ENCODE data around the gene ESYT3.

ESYT3 gene

DNA sequence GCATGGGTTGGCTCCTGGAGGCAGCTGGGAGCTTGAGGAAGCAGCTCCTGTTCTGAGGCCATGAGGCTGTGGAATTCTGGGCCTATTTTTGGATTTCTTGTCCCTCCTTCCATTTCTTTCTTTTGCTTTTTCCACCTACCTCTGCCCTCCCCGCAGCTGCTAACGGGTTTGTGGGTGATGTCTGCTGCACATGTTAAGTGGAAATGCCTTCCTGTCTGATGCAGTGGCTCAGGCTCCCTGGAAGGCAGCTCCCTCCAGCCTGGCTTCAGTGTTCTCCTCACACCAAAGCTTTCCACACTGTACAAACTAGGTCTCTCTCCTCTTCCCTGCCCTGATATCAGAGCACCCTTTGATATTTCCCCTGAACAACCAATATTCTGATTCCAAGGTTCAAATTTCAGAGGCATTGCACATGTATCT, 33.8 kb upstream of the ESYT3 start:
- H3K27ac ChIP-seq (replicated peaks) = no peak overlapping the region
- H3K27me3 ChIP-seq (ENCODE audit: insufficient read depth, poor library complexity, severe bottlenecking) = no peaks in the 10 kb centered on the region
- DNase-seq (ENCODE audit: low read depth in 1 of 2, low spot score in 1 of 2) = no peak
- TF ChIP-seq SPI1 (IDR thresholded peaks at IDR 0.05; ENCODE audit: borderline replicate concordance, low read depth) = no peak
- TF ChIP-seq GABPA (IDR thresholded peaks at IDR 0.05; ENCODE audit: low read depth) = no peak
- TF ChIP-seq, protein P1, sequence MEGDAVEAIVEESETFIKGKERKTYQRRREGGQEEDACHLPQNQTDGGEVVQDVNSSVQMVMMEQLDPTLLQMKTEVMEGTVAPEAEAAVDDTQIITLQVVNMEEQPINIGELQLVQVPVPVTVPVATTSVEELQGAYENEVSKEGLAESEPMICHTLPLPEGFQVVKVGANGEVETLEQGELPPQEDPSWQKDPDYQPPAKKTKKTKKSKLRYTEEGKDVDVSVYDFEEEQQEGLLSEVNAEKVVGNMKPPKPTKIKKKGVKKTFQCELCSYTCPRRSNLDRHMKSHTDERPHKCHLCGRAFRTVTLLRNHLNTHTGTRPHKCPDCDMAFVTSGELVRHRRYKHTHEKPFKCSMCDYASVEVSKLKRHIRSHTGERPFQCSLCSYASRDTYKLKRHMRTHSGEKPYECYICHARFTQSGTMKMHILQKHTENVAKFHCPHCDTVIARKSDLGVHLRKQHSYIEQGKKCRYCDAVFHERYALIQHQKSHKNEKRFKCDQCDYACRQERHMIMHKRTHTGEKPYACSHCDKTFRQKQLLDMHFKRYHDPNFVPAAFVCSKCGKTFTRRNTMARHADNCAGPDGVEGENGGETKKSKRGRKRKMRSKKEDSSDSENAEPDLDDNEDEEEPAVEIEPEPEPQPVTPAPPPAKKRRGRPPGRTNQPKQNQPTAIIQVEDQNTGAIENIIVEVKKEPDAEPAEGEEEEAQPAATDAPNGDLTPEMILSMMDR (IDR thresholded peaks at IDR 0.05; ENCODE audit: insufficient read depth, low read length) = no peak
- no peak for TF ChIP-seq POLR2AphosphoS5 (IDR thresholded peaks at IDR 0.05; ENCODE audit: low read depth)
- TF ChIP-seq, protein P2, sequence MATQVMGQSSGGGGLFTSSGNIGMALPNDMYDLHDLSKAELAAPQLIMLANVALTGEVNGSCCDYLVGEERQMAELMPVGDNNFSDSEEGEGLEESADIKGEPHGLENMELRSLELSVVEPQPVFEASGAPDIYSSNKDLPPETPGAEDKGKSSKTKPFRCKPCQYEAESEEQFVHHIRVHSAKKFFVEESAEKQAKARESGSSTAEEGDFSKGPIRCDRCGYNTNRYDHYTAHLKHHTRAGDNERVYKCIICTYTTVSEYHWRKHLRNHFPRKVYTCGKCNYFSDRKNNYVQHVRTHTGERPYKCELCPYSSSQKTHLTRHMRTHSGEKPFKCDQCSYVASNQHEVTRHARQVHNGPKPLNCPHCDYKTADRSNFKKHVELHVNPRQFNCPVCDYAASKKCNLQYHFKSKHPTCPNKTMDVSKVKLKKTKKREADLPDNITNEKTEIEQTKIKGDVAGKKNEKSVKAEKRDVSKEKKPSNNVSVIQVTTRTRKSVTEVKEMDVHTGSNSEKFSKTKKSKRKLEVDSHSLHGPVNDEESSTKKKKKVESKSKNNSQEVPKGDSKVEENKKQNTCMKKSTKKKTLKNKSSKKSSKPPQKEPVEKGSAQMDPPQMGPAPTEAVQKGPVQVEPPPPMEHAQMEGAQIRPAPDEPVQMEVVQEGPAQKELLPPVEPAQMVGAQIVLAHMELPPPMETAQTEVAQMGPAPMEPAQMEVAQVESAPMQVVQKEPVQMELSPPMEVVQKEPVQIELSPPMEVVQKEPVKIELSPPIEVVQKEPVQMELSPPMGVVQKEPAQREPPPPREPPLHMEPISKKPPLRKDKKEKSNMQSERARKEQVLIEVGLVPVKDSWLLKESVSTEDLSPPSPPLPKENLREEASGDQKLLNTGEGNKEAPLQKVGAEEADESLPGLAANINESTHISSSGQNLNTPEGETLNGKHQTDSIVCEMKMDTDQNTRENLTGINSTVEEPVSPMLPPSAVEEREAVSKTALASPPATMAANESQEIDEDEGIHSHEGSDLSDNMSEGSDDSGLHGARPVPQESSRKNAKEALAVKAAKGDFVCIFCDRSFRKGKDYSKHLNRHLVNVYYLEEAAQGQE (IDR thresholded peaks at IDR 0.05; ENCODE audit: insufficient replicate concordance, low read depth) = no peak
- no peak overlapping the region for H3K4me3 ChIP-seq (replicated peaks; ENCODE audit: insufficient read depth, low read length)

DNA sequence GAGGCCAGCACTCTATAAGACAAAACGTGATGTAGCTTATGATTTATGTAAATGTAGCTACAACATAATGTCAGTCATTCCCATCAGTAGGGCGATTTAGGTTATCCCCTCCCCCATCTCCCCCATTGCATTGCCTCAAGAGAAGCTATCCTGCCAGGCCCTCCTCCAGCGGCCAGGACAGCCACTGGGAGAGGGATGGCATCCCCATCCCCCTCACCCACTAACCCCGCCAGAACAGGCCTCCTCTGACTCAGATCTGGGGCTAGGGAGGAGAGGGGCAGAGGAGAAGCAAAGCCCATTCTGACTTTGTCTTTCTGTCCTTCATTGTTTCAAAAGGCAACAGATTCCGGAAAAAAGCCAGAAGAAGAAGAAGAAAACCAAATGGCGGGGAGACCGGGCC, 32.6 kb upstream of the ESYT3 start:
- Histone ChIP-seq H3K27ac (replicated peaks) (no peak overlapping the region), H3K4me3 (replicated peaks; ENCODE audit: insufficient read depth, low read length) (no peak overlapping the region), H3K27me3 (ENCODE audit: insufficient read depth, poor library complexity, severe bottlenecking) (no peaks in the 10 kb centered on the region)
- TF ChIP-seq, protein P2 (IDR thresholded peaks at IDR 0.05; ENCODE audit: insufficient replicate concordance, low read depth) = no peak
- TF ChIP-seq POLR2AphosphoS5 (IDR thresholded peaks at IDR 0.05; ENCODE audit: low read depth) = no peak
- DNase-seq (ENCODE audit: low read depth in 1 of 2, low spot score in 1 of 2) = no peak

DNA sequence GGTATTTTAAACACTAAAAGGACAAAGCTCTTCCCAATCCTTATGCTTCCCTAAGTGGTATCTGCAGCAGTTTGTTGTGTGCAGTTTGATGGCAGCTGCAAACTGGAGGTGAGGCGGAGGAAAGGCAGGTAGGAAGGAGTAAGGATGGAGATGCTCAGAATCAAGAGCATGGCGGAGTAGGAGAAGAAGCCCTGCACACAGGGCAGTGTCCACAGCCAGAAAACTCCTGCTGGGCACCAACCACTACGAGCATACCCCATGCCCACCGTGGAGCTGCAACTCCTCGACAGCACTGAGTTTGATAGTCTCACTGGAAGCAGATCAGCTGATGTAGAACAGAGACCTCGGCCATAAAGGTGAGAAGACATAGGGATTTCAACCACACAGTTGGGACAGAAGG, 30.3 kb upstream of the ESYT3 start:
- Histone ChIP-seq H3K27ac (replicated peaks) (no peak overlapping the region), H3K27me3 (ENCODE audit: insufficient read depth, poor library complexity, severe bottlenecking) (peaks cover 2% of the 10 kb centered on the region), H3K4me3 (replicated peaks; ENCODE audit: insufficient read depth, low read length) (no peak overlapping the region)
- DNase-seq (ENCODE audit: low read depth in 1 of 2, low spot score in 1 of 2) = no peak
- TF ChIP-seq SPI1 (IDR thresholded peaks at IDR 0.05; ENCODE audit: borderline replicate concordance, low read depth) (no peak), GABPA (IDR thresholded peaks at IDR 0.05; ENCODE audit: low read depth) (no peak), POLR2AphosphoS5 (IDR thresholded peaks at IDR 0.05; ENCODE audit: low read depth) (no peak)

DNA sequence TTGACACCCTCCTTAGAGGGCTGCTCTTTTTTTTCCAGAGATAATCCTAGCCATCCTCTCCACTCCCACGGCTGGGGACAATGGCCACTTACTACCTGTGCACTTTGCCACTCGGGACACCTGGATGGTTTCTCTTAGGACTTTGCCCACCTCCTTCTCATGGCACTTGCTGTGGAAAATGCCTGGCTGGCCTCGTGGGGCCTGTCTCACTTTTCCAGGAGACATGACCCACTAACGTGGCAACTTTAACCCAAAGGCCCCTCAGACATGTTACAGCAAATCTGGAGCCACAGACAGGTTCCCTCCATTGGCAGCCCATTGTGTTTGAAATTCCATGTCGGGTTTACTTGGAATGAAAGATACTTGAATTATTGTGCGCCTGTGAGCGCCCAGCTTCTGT, 29.4 kb upstream of the ESYT3 start:
- H3K27ac ChIP-seq (replicated peaks) = no peak overlapping the region
- H3K27me3 ChIP-seq (ENCODE audit: insufficient read depth, poor library complexity, severe bottlenecking) = peaks cover 2% of the 10 kb centered on the region
- TF ChIP-seq, protein P2 (IDR thresholded peaks at IDR 0.05; ENCODE audit: insufficient replicate concordance, low read depth) = no peak
- TF ChIP-seq SPI1 (IDR thresholded peaks at IDR 0.05; ENCODE audit: borderline replicate concordance, low read depth) = no peak
- TF ChIP-seq, protein P1 (IDR thresholded peaks at IDR 0.05; ENCODE audit: insufficient read depth, low read length) = no peak
- no peak for TF ChIP-seq GABPA (IDR thresholded peaks at IDR 0.05; ENCODE audit: low read depth)
- no peak for TF ChIP-seq POLR2AphosphoS5 (IDR thresholded peaks at IDR 0.05; ENCODE audit: low read depth)
- H3K4me3 ChIP-seq (replicated peaks; ENCODE audit: insufficient read depth, low read length) = no peak overlapping the region
- no peak for DNase-seq (ENCODE audit: low read depth in 1 of 2, low spot score in 1 of 2)

All from HL-60 (cell line).